ENCODE measurements around the gene CD300A. TPM values are rescaled to one million over a fixed set of nuclear protein-coding genes. Genes with fewer than 3 reads are reported as not detected.

Gene CD300A
- total and polyA plus RNA-seq, 2 donors (not counting 1 experiment from before 2014, with no cell fraction given), result 2.4 to 5.7 TPM

- TF ChIP-seq EZH2 (IDR thresholded peaks at IDR 0.05; ENCODE audit: borderline replicate concordance, insufficient read depth, low read depth, low read length, poor library complexity, severe bottlenecking) (no peak), CTCF (IDR thresholded peaks at IDR 0.05) (no peak)
- Histone ChIP-seq H3K4me3 (ENCODE audit: control extremely low read depth in 1 of 5, extremely low read depth in 1 of 5, insufficient read depth in 1 of 5, low read depth in 2 of 5, low read length in 4 of 5) (no peak overlapping the region), H3K36me3 (replicated peaks in 1 of 2; ENCODE audit: control extremely low read depth in 1 of 2, control insufficient read depth in 1 of 2, extremely low read depth in 1 of 2, insufficient read depth in 2 of 2, low read length in 1 of 2) (no peaks in the 10 kb centered on the region), H4K20me1 (ENCODE audit: control insufficient read depth, insufficient read depth, low read length, poor library complexity, severe bottlenecking) (no peaks in the 10 kb centered on the region), H2AFZ (ENCODE audit: insufficient read depth, low read depth, low read length, poor library complexity, severe bottlenecking) (no peak overlapping the region), H3K4me2 (replicated peaks; ENCODE audit: low read depth, low read length, poor library complexity, severe bottlenecking) (peak overlapping the region; percentile 14), H3K4me1 (ENCODE audit: control insufficient read depth in 2 of 2, insufficient read depth in 2 of 2, low read length in 2 of 2) (peaks cover 28 to 39% of the 10 kb centered on the region in 2 donors), H3K27ac (ENCODE audit: low read length in 2 of 2) (no peak overlapping the region), H3K9me3 (ENCODE audit: control extremely low read depth in 1 of 3, control insufficient read depth in 2 of 3, insufficient read depth in 1 of 3, low read length in 2 of 3) (peaks cover 0 to under 1% (median 0%) of the 10 kb centered on the region in 3 donors), H3K79me2 (ENCODE audit: control insufficient read depth, insufficient read depth, low read length) (no peaks in the 10 kb centered on the region), H3K9ac (ENCODE audit: low read length) (no peak overlapping the region), H3K27me3 (replicated peaks in 1 of 4; ENCODE audit: control extremely low read depth in 1 of 4, control insufficient read depth in 3 of 4, insufficient read depth in 4 of 4, low read length in 3 of 4) (peaks cover 0 to 15% (median 0%) of the 10 kb centered on the region in 4 experiments)
- whole genome bisulfite sequencing (ENCODE audit: insufficient coverage), result 58% methylated on average over 4 of the region's 8 CpGs
- H3K27me3 Mint-ChIP-seq, result peaks cover 11% of the 10 kb centered on the region
- ChIA-PET CTCF (interaction anchor here (0.8 to 1.1 kb wide), 2 partner anchors 129 to 149 kb away, joined by 3 read pairs; no protein-coding TSS in a partner anchor), POLR2A (no interaction called here)
- intact Hi-C loops (cut with micrococcal nuclease), result no loop called here
- DNase-seq, result peak; percentile 83
- ATAC-seq (ENCODE audit: low read depth), result peak; percentile 84
- peaks cover 29% of the 10 kb centered on the region for H3K4me1 Mint-ChIP-seq
- no peak overlapping the region for H3K4me3 Mint-ChIP-seq
- no peaks in the 10 kb centered on the region for H3K9me3 Mint-ChIP-seq (ENCODE audit: insufficient read depth)
- peak overlapping the region; percentile 11 for H3K27ac Mint-ChIP-seq
Measured at GRCh38 chr17:74528491-74529199, 62.2 kb downstream of the CD300A start.

- Histone ChIP-seq H3K27me3 (replicated peaks in 1 of 4; ENCODE audit: control extremely low read depth in 1 of 4, control insufficient read depth in 3 of 4, insufficient read depth in 4 of 4, low read length in 3 of 4) (peaks cover 0 to 15% (median under 1%) of the 10 kb centered on the region in 4 experiments), H3K4me3 (ENCODE audit: control extremely low read depth in 1 of 5, extremely low read depth in 1 of 5, insufficient read depth in 1 of 5, low read depth in 2 of 5, low read length in 4 of 5) (no peak overlapping the region), H3K4me1 (ENCODE audit: control insufficient read depth in 2 of 2, insufficient read depth in 2 of 2, low read length in 2 of 2) (peaks cover 28 to 39% of the 10 kb centered on the region in 2 donors), H3K4me2 (replicated peaks; ENCODE audit: low read depth, low read length, poor library complexity, severe bottlenecking) (no peak overlapping the region), H3K27ac (ENCODE audit: low read length in 2 of 2) (no peak overlapping the region), H3K9me3 (ENCODE audit: control extremely low read depth in 1 of 3, control insufficient read depth in 2 of 3, insufficient read depth in 1 of 3, low read length in 2 of 3) (no peaks in the 10 kb centered on the region), H4K20me1 (ENCODE audit: control insufficient read depth, insufficient read depth, low read length, poor library complexity, severe bottlenecking) (no peaks in the 10 kb centered on the region), H3K9ac (ENCODE audit: low read length) (no peak overlapping the region), H3K36me3 (replicated peaks in 1 of 2; ENCODE audit: control extremely low read depth in 1 of 2, control insufficient read depth in 1 of 2, extremely low read depth in 1 of 2, insufficient read depth in 2 of 2, low read length in 1 of 2) (no peaks in the 10 kb centered on the region), H3K79me2 (ENCODE audit: control insufficient read depth, insufficient read depth, low read length) (no peaks in the 10 kb centered on the region), H2AFZ (ENCODE audit: insufficient read depth, low read depth, low read length, poor library complexity, severe bottlenecking) (no peak overlapping the region)
- DNase-seq (no peak), ATAC-seq (ENCODE audit: low read depth) (no peak)
- TF ChIP-seq CTCF (IDR thresholded peaks at IDR 0.05) (no peak), EZH2 (IDR thresholded peaks at IDR 0.05; ENCODE audit: borderline replicate concordance, insufficient read depth, low read depth, low read length, poor library complexity, severe bottlenecking) (no peak)
- POLR2A ChIA-PET, result no interaction called here
- peaks cover 29% of the 10 kb centered on the region for H3K4me1 Mint-ChIP-seq
- WGBS (ENCODE audit: insufficient coverage), result 100% methylated on average over 5 of the region's 5 CpGs
- peaks cover 7% of the 10 kb centered on the region for H3K27me3 Mint-ChIP-seq
- H3K4me3 Mint-ChIP-seq, result no peak overlapping the region
- no peak overlapping the region for H3K27ac Mint-ChIP-seq
- no peaks in the 10 kb centered on the region for H3K9me3 Mint-ChIP-seq (ENCODE audit: insufficient read depth)
- CTCF ChIA-PET, result interaction anchor here (3.4 kb wide), 1 partner anchor 161 kb away, joined by 32 read pairs; the partner anchor contains the start of gene GPR142
- intact Hi-C loops (cut with micrococcal nuclease), result no loop called here
Measured at GRCh38 chr17:74529243-74529642, 62.8 kb downstream of the CD300A start.

All from B cell (primary cell).